ENCODE measurements around the gene GLI3. TPM values are rescaled to one million over a fixed set of nuclear protein-coding genes. Genes with fewer than 3 reads are reported as not detected.

The GLI3 gene
- total RNA-seq, 2 donors from 2014 or later, result 6.0 to 8.1 TPM

DNA sequence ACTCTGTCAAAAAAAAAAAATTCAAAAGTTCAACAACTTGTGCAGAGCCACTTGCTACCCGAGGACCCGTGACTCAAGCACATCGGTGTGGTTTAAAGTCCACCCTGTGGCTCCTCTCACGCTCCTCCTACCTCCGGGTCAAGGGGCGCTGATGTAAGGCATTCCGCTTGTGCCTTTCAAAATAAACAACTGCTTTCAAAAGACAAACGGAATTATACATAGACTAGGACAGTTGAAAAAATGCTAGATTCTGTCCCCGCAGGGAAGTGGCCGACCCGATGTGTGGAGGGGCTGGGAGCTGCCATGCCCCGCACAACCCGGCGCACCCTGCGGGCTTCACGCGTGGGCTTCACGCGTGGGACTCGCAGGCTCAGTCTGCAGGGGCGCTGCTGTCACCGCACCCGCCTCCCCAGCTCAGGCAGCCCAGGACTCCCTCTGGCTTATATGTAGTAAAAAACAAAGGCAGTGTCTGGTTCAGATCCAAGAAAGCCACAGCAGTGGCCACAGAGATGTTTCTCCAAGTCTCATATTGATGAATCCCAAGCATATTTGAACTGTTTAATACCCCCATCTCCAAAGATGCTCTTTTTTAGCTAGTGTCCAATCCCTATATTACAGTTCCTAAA, 294.4 kb downstream of the GLI3 start:
- DNase-seq (no peak), ATAC-seq (peak in 1 of 2 donors; percentile 22)
- intact Hi-C loops (cut with DNase I), result loop anchor here (2.0 to 10.0 kb wide), 5 partner anchors 34 to 935 kb away; no protein-coding TSS in a partner anchor

DNA sequence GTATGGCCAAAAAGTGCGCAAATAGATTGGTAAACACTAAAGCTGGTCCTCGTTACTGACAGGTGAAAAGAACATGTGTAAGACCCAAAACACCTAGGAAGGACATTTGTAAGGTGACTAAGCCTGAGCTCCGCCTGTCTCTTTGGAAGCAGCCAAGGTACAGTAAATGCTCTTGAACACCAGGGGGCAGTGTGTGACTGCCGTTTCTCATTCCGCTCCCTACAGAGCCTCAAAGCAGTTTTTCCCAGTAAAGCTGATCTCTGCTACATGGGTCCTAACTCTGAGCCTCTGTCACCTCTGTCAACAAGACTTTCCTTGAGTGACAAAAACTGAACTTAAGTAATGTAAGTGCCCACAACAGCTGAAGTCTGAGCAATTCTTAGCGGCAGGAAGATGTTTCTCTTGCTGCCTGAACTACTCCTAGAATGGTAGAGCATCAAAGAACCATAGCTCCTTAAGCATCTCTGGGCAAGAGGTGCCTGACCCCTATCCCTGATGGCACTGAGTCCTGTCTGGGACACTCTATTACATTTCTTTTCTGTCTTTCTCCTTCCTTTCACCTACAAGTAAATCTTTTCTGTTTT, 296.2 kb downstream of the GLI3 start:
- intact Hi-C loops (cut with DNase I), result loop anchor here (5.0 to 10.0 kb wide), 3 partner anchors 754 to 936 kb away; no protein-coding TSS in a partner anchor
- ATAC-seq, result peak; percentile 83 to 84
- peak; percentile 67 for DNase-seq

DNA sequence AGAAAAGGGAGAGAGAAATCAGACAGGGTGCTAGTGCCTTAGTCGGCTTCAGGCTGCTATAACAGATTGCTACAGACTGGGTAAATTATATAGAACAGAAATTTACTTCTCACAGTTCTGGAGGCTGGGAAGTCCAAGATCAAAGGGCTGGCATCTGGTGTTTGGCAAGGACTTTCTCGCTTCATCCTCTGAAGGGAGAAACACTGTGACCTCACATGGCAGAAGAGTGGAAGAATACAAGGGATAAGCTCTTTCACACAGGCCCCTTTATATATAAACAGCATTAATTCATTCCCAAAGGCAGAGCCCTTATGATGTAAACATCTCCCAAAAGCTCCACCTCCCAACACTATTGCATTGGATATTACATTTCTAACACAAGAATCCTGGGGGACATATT, 298.6 kb downstream of the GLI3 start:
- ATAC-seq (no peak), DNase-seq (no peak)
- intact Hi-C loops (cut with DNase I), result loop anchor here in 1 of 2 donors (10.0 kb wide), 1 partner anchor 1326 kb away; no protein-coding TSS in a partner anchor

DNA sequence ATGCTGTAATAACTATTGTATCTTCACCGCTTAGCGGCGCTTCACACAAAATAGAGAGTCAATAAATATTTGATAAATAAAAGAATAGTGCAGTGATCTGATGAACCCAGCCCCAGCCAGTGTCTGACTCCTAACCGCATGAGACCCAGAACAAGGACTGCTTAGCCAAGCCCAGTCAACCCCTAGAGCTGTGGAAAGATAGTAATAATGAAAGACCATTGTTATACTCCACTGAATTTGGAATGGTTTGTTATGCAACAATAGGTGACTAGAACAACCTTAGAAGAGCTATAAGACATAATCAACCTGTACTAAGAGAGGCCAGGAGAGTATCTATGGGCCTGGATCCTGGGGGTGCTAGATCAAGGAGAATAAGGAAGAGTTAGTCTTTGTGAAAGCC, 303.6 kb downstream of the GLI3 start:
- no peak for ATAC-seq
- intact Hi-C loops (cut with DNase I), result loop anchor here in 1 of 2 donors (10.0 kb wide), 1 partner anchor 1331 kb away; no protein-coding TSS in a partner anchor

DNA sequence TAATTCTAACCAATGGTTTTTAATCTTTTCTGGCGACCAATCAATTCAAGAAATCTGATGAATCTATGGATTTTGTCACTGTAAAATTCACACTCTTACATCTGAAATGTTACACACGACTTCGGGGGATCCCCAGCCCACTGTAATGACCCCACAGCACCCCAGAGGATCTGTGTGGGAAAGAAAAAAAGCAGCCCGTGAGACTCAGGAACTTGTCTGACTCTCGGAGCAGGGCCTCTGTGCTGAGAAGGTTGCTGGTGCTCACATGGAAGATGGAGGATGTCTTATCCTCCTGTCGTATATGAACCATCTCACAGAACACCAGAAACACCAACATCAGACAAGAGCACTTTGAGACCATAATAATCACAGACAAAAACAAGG, 305.8 kb downstream of the GLI3 start:
- DNase-seq (no peak), ATAC-seq (no peak)
- intact Hi-C loops (cut with DNase I), result loop anchor here in 1 of 2 donors (10.0 kb wide), 1 partner anchor 1334 kb away; no protein-coding TSS in a partner anchor

More for the DNA sequence above, 303.6 kb downstream of the GLI3 start:
- no peak for DNase-seq

DNA sequence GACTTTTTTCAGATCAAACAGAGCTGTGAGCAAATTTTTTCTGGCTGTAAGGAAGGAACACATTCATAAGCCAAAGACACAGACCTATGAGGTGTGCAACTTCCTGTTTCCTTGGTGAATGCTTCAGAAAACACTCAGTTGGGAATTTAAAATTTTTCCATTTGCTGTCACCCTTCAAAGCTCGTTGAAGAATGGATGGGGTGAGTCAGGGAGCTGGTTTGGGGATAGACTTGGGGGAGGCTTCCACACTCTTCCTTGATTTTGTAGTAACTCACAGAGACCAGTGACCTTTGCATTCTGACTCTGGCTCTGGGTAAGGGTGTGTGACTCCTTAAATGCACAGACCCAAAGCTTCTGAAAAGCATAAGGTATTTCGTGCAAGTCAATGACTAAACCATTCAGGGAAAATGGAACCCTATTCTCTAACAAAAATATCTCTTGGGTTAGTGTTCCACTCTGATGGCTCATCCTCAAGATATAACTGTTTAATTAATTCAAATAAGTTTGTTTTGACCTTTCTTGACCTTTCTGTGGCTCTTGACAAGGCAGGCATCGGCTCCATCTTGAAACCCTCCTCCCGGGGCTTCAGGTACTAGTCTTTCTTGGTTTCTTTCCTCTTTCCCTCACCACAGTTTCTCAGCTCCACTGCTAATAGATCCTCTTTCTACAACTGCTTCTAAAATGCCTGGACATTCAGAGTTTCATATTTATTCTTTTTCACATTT, 306.3 kb downstream of the GLI3 start:
- ATAC-seq, result peak in 1 of 2 donors; percentile 58
- intact Hi-C loops (cut with DNase I), result loop anchor here in 1 of 2 donors (10.0 kb wide), 1 partner anchor 1334 kb away; no protein-coding TSS in a partner anchor
- DNase-seq, result no peak

DNA sequence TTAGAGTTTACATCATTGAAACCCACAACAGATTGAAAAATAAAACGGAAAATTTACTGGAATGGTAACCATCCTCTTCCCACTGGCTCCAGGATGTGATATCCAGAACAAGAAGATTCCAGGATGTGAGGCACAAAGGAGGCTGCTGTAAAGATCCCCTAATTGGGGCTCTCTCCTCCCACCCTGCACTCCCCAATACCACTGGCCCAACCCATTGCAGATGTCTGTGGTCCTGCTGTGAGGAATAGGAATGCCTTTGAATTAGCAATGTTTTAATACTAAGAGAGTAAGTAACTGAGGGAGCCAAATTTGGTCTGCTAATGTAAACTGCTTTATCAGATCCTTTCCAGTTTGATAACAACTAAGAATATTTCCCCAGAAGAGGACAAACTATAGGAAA, 308.2 kb downstream of the GLI3 start:
- intact Hi-C loops (cut with DNase I), result no loop called here
- DNase-seq, result no peak
- no peak for ATAC-seq

DNA sequence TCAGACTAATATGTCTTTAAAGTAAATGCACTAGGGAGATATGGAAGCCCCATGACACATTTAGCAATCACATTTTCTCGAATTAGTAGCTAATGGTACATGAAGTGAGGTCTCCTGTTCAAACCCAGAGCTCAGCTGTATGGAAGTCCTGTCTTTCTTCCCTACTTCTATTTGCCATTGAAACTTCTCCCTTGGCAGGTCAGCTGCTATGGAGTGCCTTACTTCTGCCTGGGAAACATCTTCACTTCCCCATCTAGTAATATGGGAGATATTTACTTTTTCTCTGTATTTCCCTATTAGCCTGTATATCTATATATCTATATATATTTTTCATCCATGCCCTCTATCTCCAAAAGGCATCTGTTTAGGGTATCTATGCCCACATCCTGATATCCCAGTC, 308.8 kb downstream of the GLI3 start:
- intact Hi-C loops (cut with DNase I), result no loop called here
- no peak for DNase-seq
- no peak for ATAC-seq

DNA sequence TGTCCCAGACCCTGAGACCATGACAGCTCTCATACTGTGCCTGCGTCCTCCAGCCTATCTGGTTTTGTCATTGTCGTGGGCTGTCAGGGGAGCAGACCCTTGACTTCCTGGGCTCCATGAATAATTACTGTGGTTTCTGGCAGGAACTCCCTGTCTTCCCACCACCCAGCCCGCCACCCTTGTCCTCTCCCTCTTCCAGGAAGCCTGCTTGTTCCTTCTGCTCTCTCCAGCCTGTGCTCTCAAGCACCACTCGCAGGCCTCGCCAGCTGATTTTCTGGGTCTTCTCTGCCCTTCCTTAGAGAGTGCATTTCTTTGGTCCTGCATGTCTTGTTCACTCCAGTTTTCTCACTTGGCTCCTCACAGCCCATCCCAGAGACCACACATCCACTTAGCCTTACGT, 309.6 kb downstream of the GLI3 start:
- DNase-seq, result no peak
- ATAC-seq, result no peak
- intact Hi-C loops (cut with DNase I), result no loop called here

DNA sequence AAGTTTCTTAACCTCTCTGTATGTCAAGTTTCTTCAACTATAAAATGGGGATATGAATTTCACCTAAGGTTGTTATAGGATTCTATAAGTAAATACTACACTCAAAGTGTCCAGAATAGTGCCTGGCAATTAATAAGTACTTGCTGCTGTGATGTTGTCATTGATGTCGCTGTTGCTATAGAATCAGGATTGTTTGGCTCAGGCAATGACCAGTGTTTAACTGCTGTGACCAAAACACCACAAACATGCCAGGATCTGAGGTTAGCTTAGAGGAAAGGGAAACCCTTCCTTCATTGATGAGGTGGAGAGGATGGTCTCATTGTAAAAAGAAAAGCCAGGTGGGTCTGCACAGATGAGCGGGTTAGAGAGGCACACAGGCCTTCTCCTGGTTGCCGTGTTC, 311.1 kb downstream of the GLI3 start:
- ATAC-seq, result no peak
- intact Hi-C loops (cut with DNase I), result no loop called here

DNA sequence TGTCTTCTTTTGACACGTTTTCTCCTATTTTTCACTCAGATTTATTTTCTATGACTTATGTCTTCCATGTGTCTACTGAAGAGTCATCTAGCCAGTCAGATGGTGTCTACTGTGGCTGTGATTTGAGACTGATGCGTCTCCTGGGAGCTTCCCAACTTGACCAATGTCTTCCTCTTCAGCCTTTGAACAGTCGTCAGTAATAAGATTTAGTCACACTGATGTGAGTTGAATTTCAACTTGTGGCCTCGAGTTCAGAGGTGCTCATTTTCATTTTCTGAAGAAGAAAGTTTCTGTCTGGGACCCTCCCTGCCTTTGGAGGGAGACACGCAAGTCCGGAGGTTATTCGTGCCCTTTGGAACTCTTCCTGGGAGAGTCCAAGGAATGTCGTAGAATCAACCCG, 312.2 kb downstream of the GLI3 start:
- ATAC-seq (no peak), DNase-seq (no peak)
- intact Hi-C loops (cut with DNase I), result no loop called here

More for the DNA sequence above, 311.1 kb downstream of the GLI3 start:
- no peak for DNase-seq

DNA sequence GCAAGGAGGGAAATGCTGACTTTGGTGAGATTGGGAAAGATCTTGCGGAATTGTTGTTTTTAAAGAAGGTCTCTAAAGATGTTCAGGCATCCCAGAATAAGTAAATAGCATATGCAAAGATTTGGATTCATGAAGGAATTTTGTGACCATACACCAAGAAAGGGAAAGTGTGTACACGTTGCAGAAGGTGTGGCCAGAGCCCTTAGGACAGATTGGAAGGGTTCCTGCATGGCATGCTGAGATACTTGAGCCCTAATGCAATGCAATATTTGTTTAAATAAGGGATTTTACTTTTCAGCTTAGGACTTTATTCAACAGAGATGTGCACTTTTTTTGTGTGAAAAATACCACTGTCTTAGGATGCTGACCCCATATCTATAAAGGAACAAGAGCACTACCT, 314.6 kb downstream of the GLI3 start:
- DNase-seq, result no peak
- intact Hi-C loops (cut with DNase I), result no loop called here
- ATAC-seq, result no peak

DNA sequence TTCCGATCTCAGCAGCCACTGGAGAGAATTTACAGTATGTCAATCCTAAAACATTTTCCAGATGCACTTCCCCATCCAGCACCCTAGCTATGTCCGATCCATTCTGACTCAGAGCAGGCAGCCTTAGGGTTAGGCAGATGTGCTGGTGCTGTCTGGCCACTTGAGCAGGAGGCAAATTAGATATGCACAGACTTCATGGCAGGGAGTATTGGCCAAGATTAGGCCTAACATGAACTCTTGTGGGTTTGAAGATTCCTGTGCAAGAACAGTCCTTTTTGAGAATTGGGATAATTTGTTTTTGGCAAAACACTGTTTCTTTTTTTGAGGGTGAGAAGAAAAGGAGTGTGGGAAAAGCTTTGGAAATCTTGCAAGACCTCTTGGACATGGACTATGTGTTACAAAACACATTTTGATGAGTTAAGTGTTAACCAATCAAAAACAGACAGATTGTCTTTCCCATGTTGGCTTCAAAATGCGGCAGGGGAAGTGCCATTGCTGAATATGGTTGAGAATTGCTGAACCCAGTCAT, 315.5 kb downstream of the GLI3 start:
- ATAC-seq (peak; percentile 71 to 90), DNase-seq (no peak)
- intact Hi-C loops (cut with DNase I), result no loop called here

DNA sequence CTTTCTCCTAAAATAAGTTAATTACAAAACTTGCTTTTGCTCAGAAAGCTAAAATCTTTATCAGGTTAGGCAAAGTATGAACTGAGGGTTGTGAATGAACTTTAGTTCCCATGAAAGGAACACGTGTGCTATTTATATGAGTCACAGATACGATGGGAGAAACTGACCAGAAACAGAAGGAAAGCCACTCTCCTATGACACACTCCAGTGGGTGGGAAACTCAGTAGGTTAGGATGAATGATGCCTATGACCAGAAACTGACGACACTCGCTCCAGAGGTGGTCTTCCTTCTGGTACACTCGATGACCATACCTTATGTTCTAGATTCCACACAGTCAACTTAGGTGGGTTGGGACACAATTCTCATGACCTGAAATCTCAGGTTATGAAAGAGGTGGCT, 318.4 kb downstream of the GLI3 start:
- intact Hi-C loops (cut with DNase I), result no loop called here
- ATAC-seq (no peak), DNase-seq (no peak)

DNA sequence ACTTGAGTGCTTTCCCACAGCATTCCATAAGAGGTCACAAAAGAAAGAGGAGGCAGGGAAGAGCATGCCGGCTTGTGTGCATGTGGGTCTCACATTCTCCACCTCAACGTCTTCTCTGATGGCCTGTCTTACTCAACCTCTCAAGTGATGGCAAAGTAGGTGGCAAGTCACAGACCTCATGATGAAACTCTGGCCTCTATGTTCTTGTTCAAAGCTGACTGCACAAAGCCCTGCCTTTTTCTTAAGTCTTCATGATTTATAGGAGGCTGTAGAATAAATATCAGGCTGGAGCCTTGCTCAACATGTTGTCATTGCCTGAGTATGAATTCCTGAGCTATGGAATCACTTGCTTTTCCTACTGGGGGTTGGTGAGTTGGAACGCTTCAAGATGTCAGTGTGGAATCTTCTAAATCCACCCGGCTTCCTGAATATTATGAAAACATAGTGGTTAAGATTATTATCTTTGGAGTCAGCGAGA, 320.5 kb downstream of the GLI3 start:
- intact Hi-C loops (cut with DNase I), result no loop called here
- ATAC-seq, result peak; percentile 86 to 93
- DNase-seq, result no peak

DNA sequence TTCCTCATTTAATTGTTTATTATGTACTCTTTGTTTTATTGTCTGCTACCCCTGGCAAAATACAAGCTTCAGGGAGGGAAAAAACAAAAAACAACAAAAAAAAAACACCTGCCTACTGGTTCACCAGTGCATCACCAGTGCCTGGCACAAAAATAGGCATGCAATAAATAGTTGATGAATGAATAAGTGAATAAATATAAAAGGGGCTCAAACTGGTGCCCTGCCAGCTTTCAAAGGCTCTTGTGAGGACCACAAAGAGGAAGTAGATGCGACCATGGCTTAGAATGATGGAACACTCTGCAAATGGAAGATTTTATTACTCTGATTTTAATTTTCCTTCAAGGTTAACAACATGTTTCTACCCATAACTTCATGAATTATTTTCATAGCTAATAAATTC, 321.1 kb downstream of the GLI3 start:
- intact Hi-C loops (cut with DNase I), result no loop called here
- no peak for ATAC-seq
- DNase-seq, result no peak

DNA sequence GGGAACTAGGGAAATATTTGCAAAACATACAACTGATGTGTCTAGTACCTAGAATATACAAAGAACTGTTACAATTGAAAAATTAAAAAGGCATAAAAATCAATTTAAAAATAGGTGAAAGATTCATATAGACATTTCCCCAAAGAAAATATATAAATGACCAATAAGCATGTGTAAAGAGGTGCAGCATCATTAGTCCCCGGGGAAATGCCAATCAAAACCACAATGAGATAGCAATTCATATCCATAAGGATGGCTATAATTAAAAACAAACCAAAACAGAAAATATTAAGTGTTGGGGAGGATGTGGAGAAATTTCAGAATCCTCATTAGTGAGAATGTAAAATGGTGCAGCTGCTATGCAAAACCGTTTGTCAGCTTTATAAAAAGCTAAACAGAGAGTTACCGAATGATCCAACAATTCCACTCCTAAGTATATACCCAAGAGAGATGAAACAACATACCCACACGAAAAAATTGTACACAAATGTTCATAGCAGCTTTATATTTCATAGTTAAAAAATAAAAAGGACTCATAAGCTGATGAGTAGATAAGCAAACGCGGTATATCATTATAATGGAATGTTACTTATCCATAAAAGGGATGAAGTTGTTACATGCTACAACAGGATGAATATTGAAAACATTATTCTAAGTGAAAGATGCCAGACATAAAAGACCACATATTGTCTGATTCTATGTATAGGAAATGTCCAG, 324.0 kb downstream of the GLI3 start:
- DNase-seq (no peak), ATAC-seq (no peak)
- intact Hi-C loops (cut with DNase I), result no loop called here

DNA sequence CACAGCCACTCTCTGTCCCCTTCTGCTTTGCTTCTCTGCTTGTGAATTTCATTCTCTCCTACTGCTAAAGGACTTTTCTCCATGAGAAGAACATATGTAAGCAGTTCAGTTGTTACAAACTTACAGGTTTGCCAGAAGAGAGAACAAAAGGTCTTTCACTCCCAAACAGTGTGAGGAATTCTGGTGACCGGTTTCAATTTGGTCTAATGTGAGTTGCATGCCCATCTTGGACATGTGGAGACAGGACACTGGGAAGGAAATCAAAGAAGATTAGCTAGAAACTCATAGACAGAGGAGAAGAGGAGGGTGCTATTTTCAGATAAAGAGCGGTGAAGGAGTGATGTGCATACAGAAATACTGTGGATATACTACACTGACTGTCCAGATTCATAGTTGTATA, 324.6 kb downstream of the GLI3 start:
- intact Hi-C loops (cut with DNase I), result no loop called here
- DNase-seq (no peak), ATAC-seq (no peak)

DNA sequence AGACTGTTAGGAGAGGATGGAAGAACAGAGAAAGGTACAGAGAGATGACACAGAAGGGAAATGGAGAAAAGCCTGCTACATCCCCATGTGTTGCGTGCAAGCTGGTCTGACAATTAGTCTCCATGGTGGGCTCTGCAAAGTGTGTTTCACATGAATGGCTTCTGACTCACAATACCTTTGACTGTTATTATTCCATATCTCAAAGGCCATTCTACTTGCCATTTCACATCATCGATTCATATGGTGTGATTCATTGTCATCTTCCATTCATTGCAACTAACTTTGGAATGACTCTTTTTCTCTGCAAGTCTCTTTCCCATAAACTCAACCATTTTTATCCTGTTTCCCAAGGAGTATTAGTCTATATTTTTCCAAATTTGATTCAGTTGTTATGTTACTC, 325.2 kb downstream of the GLI3 start:
- no peak for ATAC-seq
- intact Hi-C loops (cut with DNase I), result no loop called here
- no peak for DNase-seq

All from left cardiac atrium (tissue), 4 donors.